K562 (cell line): Measurements from ENCODE around the gene BTBD17. TPM values are rescaled to one million over a fixed set of nuclear protein-coding genes. Genes with fewer than 3 reads are reported as not detected.

Experiments used
- ARHGAP35 ChIP-seq: fragments of 450-650 bp; IDR thresholded peaks from 2 replicates; pipeline ENCODE4 v1.6.1; 2018; ENCODE audit not compliant: partially characterized antibody
- ARID3B ChIP-seq: fragments of 250-450 bp; sonication (Bioruptor Pico); IDR thresholded peaks from 2 replicates; pipeline ENCODE4 v1.4.0; 2020; ENCODE audit warnings: borderline replicate concordance
- CSDE1 ChIP-seq, 2 experiments: fragments of 450-650 bp; IDR thresholded peaks; 2 replicates each; pipeline ENCODE4 v1.6.1; 2016; ENCODE audit warnings: mild to moderate bottlenecking in 1 of 2
- CTCFL ChIP-seq: IDR thresholded peaks from 2 replicates; pipeline ENCODE4 v1.6.1; 2011; ENCODE audit warnings: borderline replicate concordance, low read depth, mild to moderate bottlenecking, moderate library complexity, low read length; ENCODE audit not compliant: insufficient read depth, poor library complexity, severe bottlenecking
- GTF2B ChIP-seq: IDR thresholded peaks from 2 replicates; pipeline ENCODE4 v1.6.1; 2011; ENCODE audit not compliant: insufficient read length; ENCODE audit errors: extremely low read depth
- HDAC3 ChIP-seq: fragments of 450-650 bp; IDR thresholded peaks from 2 replicates; pipeline ENCODE4 v1.6.1; 2018; ENCODE audit warnings: borderline replicate concordance, mild to moderate bottlenecking, moderate library complexity; ENCODE audit not compliant: partially characterized antibody
- KLF6 ChIP-seq: fragments of 250-450 bp; sonication (Bioruptor Pico); IDR thresholded peaks from 2 replicates; pipeline ENCODE4 v1.4.0; 2020; ENCODE audit warnings: mild to moderate bottlenecking, moderate library complexity, borderline replicate concordance
- PKNOX1 ChIP-seq: fragments of 450-650 bp; IDR thresholded peaks from 2 replicates; pipeline ENCODE4 v1.6.1; 2016
- PYGO2 ChIP-seq: fragments of 450-650 bp; IDR thresholded peaks from 2 replicates; pipeline ENCODE4 v1.6.1; 2016; ENCODE audit warnings: mild to moderate bottlenecking, missing genetic modification characterization, moderate library complexity, missing compliant biosample characterization
- RBM14 ChIP-seq: fragments of 200-400 bp; formaldehyde crosslinking; IDR thresholded peaks from 2 replicates; pipeline ENCODE4 v1.6.1; 2018; ENCODE audit warnings: low read depth, mild to moderate bottlenecking, low read length, moderate library complexity, borderline replicate concordance; ENCODE audit not compliant: insufficient read depth
- SETDB1 ChIP-seq: IDR thresholded peaks from one replicate; pipeline ENCODE4 v1.6.1; 2012; ENCODE audit warnings: low read length, control low read depth, inconsistent platforms
- SNRNP70 ChIP-seq: fragments of 200-400 bp; formaldehyde crosslinking; optimal IDR thresholded peaks from 2 replicates; pipeline ENCODE3; 2017; ENCODE audit warnings: low read depth, low read length
- SRF ChIP-seq, 2 experiments: fragments of 250-450, 450-650 bp in 1 of 2; sonication (Bioruptor Pico) in 1 of 2; sonication (generic) in 1 of 2; formaldehyde crosslinking; IDR thresholded peaks; 2 replicates each; pipeline versions ENCODE4 v1.5.0 to v1.5.1; 2020 to 2022; ENCODE audit warnings: mild to moderate bottlenecking in 1 of 2, missing genetic modification reagents in 1 of 2
- TSC22D4 ChIP-seq: fragments of 450-650 bp; IDR thresholded peaks from 2 replicates; pipeline ENCODE4 v1.6.1; 2016; ENCODE audit warnings: missing genetic modification characterization, missing biosample characterization, control low read depth
- ZBTB26 ChIP-seq: fragments of 450-650 bp; formaldehyde crosslinking; IDR thresholded peaks from 2 replicates; pipeline ENCODE4 v1.4.0; 2022; ENCODE audit warnings: missing genetic modification characterization
- ZBTB33 ChIP-seq: sonication (generic); formaldehyde crosslinking; IDR thresholded peaks from 2 replicates; pipeline ENCODE4 v1.8.1; 2023; ENCODE audit warnings: mild to moderate bottlenecking, missing genetic modification reagents
- polyA plus RNA-seq, 8 experiments: library from polyadenylated mRNA; depleted of rRNA in 4 of 8; stranded (reverse) in 5 of 8; unstranded in 3 of 8; fragments of >200 nt; fragmentation: Nextera tagmentation in 2 of 8; fragmentation: Illumina TruSeq in 1 of 8; extraction: Ambion mirVana in 2 of 8; extraction: Trizol in 1 of 8; gene quantifications; 2 replicates each; pipeline versions ENCODE4 v1.2.1 to v1.2.3, GENCODE V29; 2011 to 2014; ENCODE audit warnings: inconsistent platforms in 1 of 8, missing spikeins in 1 of 8
- total RNA-seq, 7 experiments: library from RNA; depleted of rRNA in 6 of 7; stranded (reverse); fragments of >200 nt in 6 of 7; fragmentation: Illumina TruSeq in 2 of 7; extraction: Trizol in 2 of 7; gene quantifications; 2 replicates each; pipeline versions ENCODE4 v1.2.1 to v1.2.3, GENCODE V29; 2011 to 2021; ENCODE audit warnings: low replicate concordance in 1 of 7

Gene BTBD17
- total and polyA plus RNA-seq, 9 of the 15 experiments (the other 6 are each of a cell fraction or from before 2014, with no cell fraction given) = not detected

- TF ChIP-seq ZBTB33 (CRISPR knock-in tag) (no peak), CTCFL (no peak), PYGO2 (tag) (no peak), TSC22D4 (tag) (no peak), SETDB1 (no peak), ZBTB26 (no peak), SNRNP70 (no peak), SRF (CRISPR knock-in tag; IDR thresholded peaks at IDR 0.05) (no peak), PKNOX1 (peak; percentile 91), GTF2B (no peak), ARHGAP35 (no peak), HDAC3 (peak; percentile 38), KLF6 (no peak), CSDE1 (IDR thresholded peaks at IDR 0.05) (no peak), ARID3B (no peak), RBM14 (no peak)
These were observed 28.8 kb downstream of the BTBD17 start (continued) for GRCh38 chr17:74332763-74333283.
